KOPT-K1 (cell line): ENCODE data around the gene PTPN21.

Experiments
- H3K27ac ChIP-seq: fragments of 200-600 bp; sonication (generic); 2 replicates; pipeline ENCODE4 v1.5.1; 2016; ENCODE audit warnings: antibody characterized with exemption, mild to moderate bottlenecking, low read depth, low read length; ENCODE audit not compliant: poor library complexity, severe bottlenecking
- H3K36me3 ChIP-seq: fragments of 200-600 bp; sonication (generic); 2 replicates; pipeline ENCODE4 v1.5.1; 2017; ENCODE audit warnings: antibody characterized with exemption, mild to moderate bottlenecking, low read length, moderate library complexity; ENCODE audit not compliant: insufficient read depth
- H3K9me3 ChIP-seq: fragments of 200-600 bp; sonication (generic); 2 replicates; pipeline ENCODE4 v1.5.1; 2017; ENCODE audit warnings: antibody characterized with exemption, low read length, mild to moderate bottlenecking; ENCODE audit not compliant: insufficient read depth, poor library complexity, severe bottlenecking

PTPN21 gene

DNA sequence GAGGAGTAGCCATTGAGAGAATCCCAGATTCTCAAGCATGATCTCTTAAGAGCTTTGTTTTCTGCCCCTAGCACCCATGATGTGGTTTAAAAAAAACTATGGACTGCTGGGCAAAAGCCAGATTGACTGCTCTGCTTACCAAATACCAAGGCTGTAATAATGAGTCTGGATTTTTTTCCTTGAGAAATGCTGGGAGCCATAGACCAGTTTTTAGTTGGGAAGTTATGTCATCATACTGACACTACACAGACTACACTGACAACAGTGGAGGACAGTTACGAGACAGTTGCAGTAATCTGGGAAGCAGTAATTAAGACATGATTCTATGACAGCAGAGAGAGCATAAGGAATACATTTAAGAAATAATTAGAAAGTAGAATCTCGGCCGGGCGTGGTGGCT, 133.5 kb downstream of the PTPN21 start:
- no peak overlapping the region for H3K27ac ChIP-seq
- H3K36me3 ChIP-seq = no peaks in the 10 kb centered on the region; the same call in 1 of the 2 replicates
- peaks cover 16% of the 10 kb centered on the region for H3K9me3 ChIP-seq

DNA sequence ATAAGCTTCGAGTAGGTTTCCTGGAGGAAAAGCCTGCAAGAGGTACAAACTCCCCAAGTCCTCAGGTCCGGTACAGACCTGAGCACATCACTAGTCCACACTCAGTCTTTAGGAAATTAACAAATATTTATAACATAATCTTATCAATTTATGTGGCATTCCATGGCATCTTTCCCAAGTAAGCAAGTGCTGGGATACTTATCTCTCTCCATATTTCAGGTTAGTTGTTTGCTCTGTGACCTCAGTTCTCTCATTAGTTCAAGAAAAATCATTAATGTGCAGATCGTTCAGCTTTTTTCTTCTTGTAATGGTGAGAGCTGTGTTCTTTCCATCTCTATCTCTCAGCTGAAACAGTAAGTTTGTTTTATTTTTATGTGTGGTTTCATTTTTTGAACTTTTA, 134.6 kb downstream of the PTPN21 start:
- no peak overlapping the region for H3K27ac ChIP-seq
- H3K36me3 ChIP-seq = no peaks in the 10 kb centered on the region; the same call in 1 of the 2 replicates
- peaks cover 26% of the 10 kb centered on the region for H3K9me3 ChIP-seq

DNA sequence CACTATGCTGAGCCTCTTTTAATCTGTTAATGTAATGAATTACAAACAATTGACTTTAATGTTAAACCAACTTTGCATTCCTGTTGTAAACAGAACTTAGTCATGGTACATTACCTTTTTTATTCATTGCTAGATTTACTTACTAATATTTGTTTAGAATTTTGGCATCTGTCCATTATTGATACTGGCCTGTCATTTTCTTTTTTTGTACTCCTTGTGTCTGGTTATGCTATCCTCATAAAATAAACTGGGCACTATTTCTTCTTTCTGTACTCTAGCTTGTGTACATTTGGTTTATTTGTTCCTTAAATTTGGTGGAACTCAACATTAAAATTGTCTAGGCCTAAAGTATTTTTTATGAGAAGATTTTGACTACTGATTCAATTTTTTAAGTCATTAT, 137.2 kb downstream of the PTPN21 start:
- Histone ChIP-seq H3K27ac (no peak overlapping the region), H3K36me3 (no peaks in the 10 kb centered on the region; the same call in 1 of the 2 replicates), H3K9me3 (peaks cover 34% of the 10 kb centered on the region)
